Lung (tissue), 12 donors: ENCODE results near the gene IQGAP2. TPM values are rescaled to one million over a fixed set of nuclear protein-coding genes. Genes with fewer than 3 reads are reported as not detected.
A peak's percentile ranks its signal among the peaks of the same experiment; 100 is the strongest.

Source experiments
- ATAC-seq: fragments of 200-7000 bp; cut with Tn5 transposase; one replicate; pipeline ENCODE4 v1.9.1; 2020; ENCODE audit warnings: moderate number of reproducible peaks; ENCODE audit not compliant: insufficient read depth, low FRiP score
- DNase-seq, 3 donors: peaks; one replicate each; pipeline ENCODE4 v3.0.0-alpha.2; 2013 to 2017
- H3K27ac ChIP-seq, 2 donors: one replicate each; pipeline ENCODE4 v1.5.1; 2013; ENCODE audit warnings: mild to moderate bottlenecking in 2 of 2, moderate library complexity in 2 of 2, control low read depth in 1 of 2, inconsistent platforms in 1 of 2, low read depth in 1 of 2, low read length in 1 of 2
- H3K27me3 ChIP-seq, 3 donors: one replicate each; pipeline ENCODE4 v1.5.1; 2013; ENCODE audit warnings: low read length in 2 of 3; ENCODE audit not compliant: control insufficient read depth in 3 of 3, insufficient read depth in 3 of 3
- H3K36me3 ChIP-seq, 4 donors: one replicate each; pipeline ENCODE4 v1.5.1; 2013; ENCODE audit warnings: low read length in 4 of 4, mild to moderate bottlenecking in 1 of 4, moderate library complexity in 1 of 4; ENCODE audit not compliant: control insufficient read depth in 4 of 4, insufficient read depth in 4 of 4
- H3K4me1 ChIP-seq, 5 donors: one replicate each; pipeline ENCODE4 v1.5.1; 2013; ENCODE audit warnings: low read length in 5 of 5, mild to moderate bottlenecking in 2 of 5, moderate library complexity in 1 of 5; ENCODE audit not compliant: control insufficient read depth in 5 of 5, insufficient read depth in 5 of 5
- H3K4me3 ChIP-seq: one replicate; pipeline ENCODE4 v1.5.1; 2013; ENCODE audit warnings: mild to moderate bottlenecking, control low read depth, moderate library complexity
- H3K9ac ChIP-seq, 2 donors: one replicate each; pipeline ENCODE4 v1.5.1; 2013; ENCODE audit warnings: low read length in 2 of 2, control low read depth in 1 of 2; ENCODE audit not compliant: insufficient read depth in 1 of 2
- H3K9me3 ChIP-seq, 4 donors: one replicate each; pipeline ENCODE4 v1.5.1; 2013; ENCODE audit warnings: low read length in 3 of 4, mild to moderate bottlenecking in 1 of 4, moderate library complexity in 1 of 4; ENCODE audit not compliant: control insufficient read depth in 4 of 4, insufficient read depth in 3 of 4
- CTCF ChIP-seq: IDR thresholded peaks from 2 replicates; pipeline ENCODE4 v1.5.1; 2012; ENCODE audit warnings: mild to moderate bottlenecking; ENCODE audit errors: control extremely low read depth, extremely low read depth
- WGBS, 2 donors: extraction: QIAGEN DNeasy Blood & Tissue Kit; methylation state at CpG; one replicate each; pipeline ENCODE4 v1.1.7; 2013; 5-methylcytosine and 5-hydroxymethylcytosine counted together
- polyA plus RNA-seq, 2 donors: library from polyadenylated mRNA; stranded (reverse); fragments of 200-250 nt; gene quantifications; one replicate each; pipeline ENCODE4 v1.2.1, GENCODE V29; 2013
- total RNA-seq, 2 donors: library from RNA; depleted of rRNA in 1 of 2; stranded (reverse); fragments of >200 nt in 1 of 2; gene quantifications; one replicate each; pipeline ENCODE4 v1.2.1, GENCODE V29; 2014 to 2021
- donor health status: control.
- donor health status: control.
- donor health status: Bipolar disorder and iron deficiency.
- donor health status: healthy.
- donor health status: DM: yes; HTN: yes; CAD: no.

Gene IQGAP2
- total and polyA plus RNA-seq, 4 donors = 6.0 to 33.6 (median 13.7) TPM

DNA sequence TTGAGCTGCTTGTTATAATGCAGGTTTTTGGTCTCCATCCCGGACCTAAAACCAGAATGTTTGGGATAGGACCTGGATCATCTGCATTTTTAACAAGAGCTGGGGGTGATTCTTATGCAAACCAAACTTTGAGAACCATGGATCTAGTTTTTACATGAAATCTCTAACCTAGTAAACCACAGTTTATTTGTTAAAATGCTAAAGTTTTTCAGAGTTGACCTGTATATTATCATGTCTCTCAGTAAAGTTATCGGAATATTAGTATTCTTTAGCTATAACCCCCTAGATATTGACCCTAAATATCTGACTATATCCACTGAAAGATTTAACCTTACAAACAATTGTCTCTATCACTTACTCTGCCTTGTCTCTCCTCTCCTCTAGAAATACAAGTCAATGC, 341.5 kb downstream of the IQGAP2 start:
- H3K4me3 ChIP-seq = no peak overlapping the region
- TF ChIP-seq CTCF = no peak
- no peak for ATAC-seq
- H3K9ac ChIP-seq = no peak overlapping the region
- H3K27me3 ChIP-seq = no peaks in the 10 kb centered on the region
- peaks cover 0 to 17% (median 0%) of the 10 kb centered on the region in 5 donors for H3K4me1 ChIP-seq
- WGBS, 2 donors = 68 to 85% methylated on average over 2 of the region's 2 CpGs
- no peak overlapping the region for H3K27ac ChIP-seq
- no peaks in the 10 kb centered on the region for H3K36me3 ChIP-seq
- H3K9me3 ChIP-seq = peaks cover 0 to 1% (median 0%) of the 10 kb centered on the region in 4 donors
- DNase-seq = no peak

DNA sequence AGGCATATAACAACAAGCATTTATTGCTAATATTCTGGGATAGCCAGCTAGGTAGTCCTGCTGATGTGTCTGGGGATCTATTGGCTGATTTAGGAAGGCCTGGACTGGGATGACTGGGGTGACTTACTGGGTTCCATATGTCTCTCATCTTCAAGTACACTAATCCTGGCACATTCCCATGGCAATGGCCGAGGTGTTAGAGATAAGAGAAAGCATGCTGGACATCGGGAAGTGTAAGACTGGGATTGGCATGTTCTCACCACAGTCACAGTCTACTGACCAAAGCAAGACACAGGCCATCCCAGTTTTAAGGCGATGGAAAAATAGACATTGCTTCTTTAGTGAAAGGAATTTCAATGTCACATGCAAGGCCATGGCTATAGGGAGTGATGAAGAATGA, 342.6 kb downstream of the IQGAP2 start:
- Histone ChIP-seq H3K36me3 (no peaks in the 10 kb centered on the region), H3K4me3 (no peak overlapping the region), H3K9ac (no peak overlapping the region), H3K27me3 (no peaks in the 10 kb centered on the region), H3K27ac (no peak overlapping the region), H3K4me1 (peaks cover 0 to 17% (median 0%) of the 10 kb centered on the region in 5 donors), H3K9me3 (peaks cover 0 to 1% (median 0%) of the 10 kb centered on the region in 4 donors)
- DNase-seq (peak; percentile 53 to 77 (median 72)), ATAC-seq (no peak)
- no peak for TF ChIP-seq CTCF
- 71 to 83% methylated on average over 3 of the region's 3 CpGs for WGBS, 2 donors

DNA sequence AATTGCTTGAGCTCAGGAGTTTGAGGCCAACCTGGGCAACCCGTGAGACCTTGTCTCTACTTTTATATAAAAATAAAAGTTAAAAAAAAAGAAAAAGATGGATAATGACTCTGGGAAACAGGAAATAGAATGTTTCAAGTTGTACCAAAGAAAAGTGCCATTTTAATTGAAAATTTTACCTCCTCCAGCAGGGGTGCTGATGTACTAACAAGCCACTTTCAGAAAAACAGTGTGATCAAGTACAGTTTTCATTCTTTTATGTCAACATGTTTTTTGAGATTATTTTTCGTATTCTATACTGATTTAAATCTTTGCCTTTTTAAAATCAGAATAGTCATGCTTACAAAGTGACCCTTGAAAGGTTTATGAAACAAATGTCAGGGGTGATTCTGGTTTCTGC, 343.6 kb downstream of the IQGAP2 start:
- 91 to 93% methylated on average over 2 of the region's 2 CpGs for WGBS, 2 donors
- Histone ChIP-seq H3K36me3 (no peaks in the 10 kb centered on the region), H3K27me3 (no peaks in the 10 kb centered on the region), H3K9ac (no peak overlapping the region), H3K4me1 (peaks cover 0 to 17% (median 0%) of the 10 kb centered on the region in 5 donors), H3K27ac (no peak overlapping the region), H3K9me3 (peaks cover 0 to 1% (median 0%) of the 10 kb centered on the region in 4 donors), H3K4me3 (no peak overlapping the region)
- DNase-seq (no peak), ATAC-seq (no peak)
- no peak for TF ChIP-seq CTCF

- Histone ChIP-seq H3K9ac (no peak overlapping the region), H3K27me3 (peaks cover 0 to 2% (median 0%) of the 10 kb centered on the region in 3 donors), H3K36me3 (no peaks in the 10 kb centered on the region), H3K9me3 (peaks cover 0 to 1% (median 0%) of the 10 kb centered on the region in 4 donors), H3K27ac (no peak overlapping the region), H3K4me1 (peaks cover 0 to 17% (median 0%) of the 10 kb centered on the region in 5 donors), H3K4me3 (no peak overlapping the region)
- 73 to 84% methylated on average over 13 of the region's 13 CpGs for WGBS, 2 donors
- ATAC-seq (no peak), DNase-seq (no peak)
- no peak for TF ChIP-seq CTCF
Observed at GRCh38 chr5:76747706-76748105, 344.6 kb downstream of the IQGAP2 start.
